ENCODE measurements around the gene PLEKHM3.

Gene PLEKHM3

GRCh38 chr2:207970826-207971180 lies 54.5 kb downstream of the PLEKHM3 start:
- H3K36me3 ChIP-seq = no peaks in the 10 kb centered on the region
- H3K27me3 ChIP-seq (ENCODE audit: insufficient read depth, low read depth, severe bottlenecking) = no peaks in the 10 kb centered on the region
- no peak overlapping the region for H3K27ac ChIP-seq
- TF ChIP-seq, protein P1, sequence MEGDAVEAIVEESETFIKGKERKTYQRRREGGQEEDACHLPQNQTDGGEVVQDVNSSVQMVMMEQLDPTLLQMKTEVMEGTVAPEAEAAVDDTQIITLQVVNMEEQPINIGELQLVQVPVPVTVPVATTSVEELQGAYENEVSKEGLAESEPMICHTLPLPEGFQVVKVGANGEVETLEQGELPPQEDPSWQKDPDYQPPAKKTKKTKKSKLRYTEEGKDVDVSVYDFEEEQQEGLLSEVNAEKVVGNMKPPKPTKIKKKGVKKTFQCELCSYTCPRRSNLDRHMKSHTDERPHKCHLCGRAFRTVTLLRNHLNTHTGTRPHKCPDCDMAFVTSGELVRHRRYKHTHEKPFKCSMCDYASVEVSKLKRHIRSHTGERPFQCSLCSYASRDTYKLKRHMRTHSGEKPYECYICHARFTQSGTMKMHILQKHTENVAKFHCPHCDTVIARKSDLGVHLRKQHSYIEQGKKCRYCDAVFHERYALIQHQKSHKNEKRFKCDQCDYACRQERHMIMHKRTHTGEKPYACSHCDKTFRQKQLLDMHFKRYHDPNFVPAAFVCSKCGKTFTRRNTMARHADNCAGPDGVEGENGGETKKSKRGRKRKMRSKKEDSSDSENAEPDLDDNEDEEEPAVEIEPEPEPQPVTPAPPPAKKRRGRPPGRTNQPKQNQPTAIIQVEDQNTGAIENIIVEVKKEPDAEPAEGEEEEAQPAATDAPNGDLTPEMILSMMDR (IDR thresholded peaks at IDR 0.05; ENCODE audit: low read depth, low read length) = no peak
- no peak for DNase-seq
- no peaks in the 10 kb centered on the region for H3K9me3 ChIP-seq (ENCODE audit: severe bottlenecking)
- H3K4me3 ChIP-seq (ENCODE audit: low read depth, low read length) = no peak overlapping the region

DNA sequence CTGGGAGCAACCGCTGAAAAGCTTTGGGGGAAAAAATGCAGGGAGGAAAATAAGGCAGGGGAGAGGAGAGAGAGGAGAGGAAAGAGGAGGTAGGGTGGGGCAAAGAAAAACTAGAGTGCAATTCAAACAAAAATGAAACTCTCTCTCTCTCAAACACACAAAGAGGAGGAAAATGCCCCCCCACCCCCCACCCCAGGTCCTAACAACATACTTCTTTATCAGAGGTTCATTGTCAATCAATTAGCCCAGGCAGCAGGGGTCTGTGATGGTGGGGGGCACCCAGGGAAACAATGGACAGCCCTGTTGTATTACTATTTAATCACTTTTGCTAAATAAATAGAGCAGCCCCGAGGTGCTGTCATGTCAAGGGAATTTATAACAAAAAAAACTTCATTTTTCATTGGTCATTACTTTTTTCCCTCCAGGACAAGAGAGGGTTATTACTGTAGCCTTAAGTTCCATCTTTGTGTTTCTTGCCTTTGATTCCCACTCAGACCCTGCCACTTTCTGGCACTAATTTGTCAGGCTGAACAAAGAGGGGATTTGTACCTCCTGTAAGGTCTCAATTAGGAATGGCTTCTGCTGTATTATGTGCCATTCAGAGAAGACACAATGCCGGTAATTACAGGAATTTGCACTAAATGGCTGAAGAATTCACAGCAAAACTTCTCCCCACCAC lies 55.0 kb downstream of the PLEKHM3 start:
- Histone ChIP-seq H3K27ac (no peak overlapping the region), H3K27me3 (ENCODE audit: insufficient read depth, low read depth, severe bottlenecking) (no peaks in the 10 kb centered on the region), H3K4me3 (ENCODE audit: low read depth, low read length) (no peak overlapping the region), H3K9me3 (ENCODE audit: severe bottlenecking) (no peaks in the 10 kb centered on the region), H3K36me3 (no peaks in the 10 kb centered on the region)
- DNase-seq = no peak
- TF ChIP-seq, protein P1 (IDR thresholded peaks at IDR 0.05; ENCODE audit: low read depth, low read length) = no peak

- DNase-seq = no peak
- Histone ChIP-seq H3K27me3 (ENCODE audit: insufficient read depth, low read depth, severe bottlenecking) (no peaks in the 10 kb centered on the region), H3K27ac (no peak overlapping the region), H3K36me3 (no peaks in the 10 kb centered on the region), H3K4me3 (ENCODE audit: low read depth, low read length) (no peak overlapping the region), H3K9me3 (ENCODE audit: severe bottlenecking) (no peaks in the 10 kb centered on the region)
- TF ChIP-seq, protein P1 (IDR thresholded peaks at IDR 0.05; ENCODE audit: low read depth, low read length) = no peak
Measured at GRCh38 chr2:207969249-207969648, 56.1 kb downstream of the PLEKHM3 start.

- Histone ChIP-seq H3K4me3 (ENCODE audit: low read depth, low read length) (no peak overlapping the region), H3K36me3 (no peaks in the 10 kb centered on the region), H3K9me3 (ENCODE audit: severe bottlenecking) (peaks cover 4% of the 10 kb centered on the region), H3K27me3 (ENCODE audit: insufficient read depth, low read depth, severe bottlenecking) (no peaks in the 10 kb centered on the region), H3K27ac (no peak overlapping the region)
- DNase-seq = no peak
- TF ChIP-seq, protein P1 (IDR thresholded peaks at IDR 0.05; ENCODE audit: low read depth, low read length) = no peak
Measured at GRCh38 chr2:207967121-207967520, 58.2 kb downstream of the PLEKHM3 start.

DNA sequence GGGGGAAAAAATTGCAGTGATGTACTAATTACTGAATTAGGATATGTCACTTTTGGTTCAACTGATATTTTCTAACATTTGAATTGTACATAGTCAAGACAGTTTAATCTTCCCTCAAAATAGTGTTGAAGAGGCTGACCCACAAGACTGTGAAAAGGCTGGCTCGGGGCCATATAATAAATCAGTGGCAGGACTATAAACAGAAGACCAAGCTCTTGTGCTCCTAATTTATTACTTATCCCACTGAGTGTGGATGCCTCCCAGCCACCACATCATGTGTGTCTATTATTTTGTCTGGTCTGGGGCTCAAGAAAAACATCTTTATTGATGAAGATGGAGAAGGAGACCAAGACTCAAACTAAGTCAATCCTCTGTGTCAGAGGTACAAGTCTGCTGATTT lies 64.4 kb downstream of the PLEKHM3 start:
- H3K27ac ChIP-seq = no peak overlapping the region
- H3K4me3 ChIP-seq (ENCODE audit: low read depth, low read length) = no peak overlapping the region
- H3K36me3 ChIP-seq = no peaks in the 10 kb centered on the region
- no peak for DNase-seq
- TF ChIP-seq, protein P1 (IDR thresholded peaks at IDR 0.05; ENCODE audit: low read depth, low read length) = no peak
- H3K9me3 ChIP-seq (ENCODE audit: severe bottlenecking) = peaks cover 4% of the 10 kb centered on the region
- no peaks in the 10 kb centered on the region for H3K27me3 ChIP-seq (ENCODE audit: insufficient read depth, low read depth, severe bottlenecking)

DNA sequence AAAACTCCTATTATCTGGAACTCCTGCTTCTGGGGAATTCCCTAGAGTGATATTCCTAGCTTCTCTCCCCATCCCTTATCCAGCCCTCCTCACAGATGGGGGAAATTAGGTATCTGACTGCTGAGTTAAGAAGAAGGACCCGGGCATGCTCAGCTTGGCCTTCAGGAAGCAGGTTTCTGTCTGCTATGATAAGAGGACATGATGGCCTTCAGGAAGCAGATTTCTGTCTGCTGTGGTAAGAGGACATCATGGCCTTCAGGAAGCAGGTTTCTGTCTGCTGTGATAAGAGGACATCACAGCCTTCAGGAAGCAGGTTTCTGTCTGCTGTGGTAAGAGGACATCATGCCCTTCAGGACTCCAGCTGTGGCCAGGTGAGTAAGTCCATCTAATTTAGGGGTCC lies 65.2 kb downstream of the PLEKHM3 start:
- peaks cover 4% of the 10 kb centered on the region for H3K9me3 ChIP-seq (ENCODE audit: severe bottlenecking)
- no peaks in the 10 kb centered on the region for H3K27me3 ChIP-seq (ENCODE audit: insufficient read depth, low read depth, severe bottlenecking)
- H3K4me3 ChIP-seq (ENCODE audit: low read depth, low read length) = no peak overlapping the region
- H3K27ac ChIP-seq = no peak overlapping the region
- no peak for DNase-seq
- TF ChIP-seq, protein P1 (IDR thresholded peaks at IDR 0.05; ENCODE audit: low read depth, low read length) = no peak
- no peaks in the 10 kb centered on the region for H3K36me3 ChIP-seq
